ENCODE data around the gene PLAU. TPM values are rescaled to one million over a fixed set of nuclear protein-coding genes. Genes with fewer than 3 reads are reported as not detected.

Gene PLAU
- polyA plus RNA-seq, 2 of the 4 experiments (the other 2 are of a cell fraction): 75.8 to 82.6 TPM

- TF ChIP-seq TFCP2L1 (CRISPR knock-in tag; IDR thresholded peaks at IDR 0.05) (no peak), MAFK (IDR thresholded peaks at IDR 0.05; ENCODE audit: partially characterized antibody) (peak; percentile 51), HOXB13 (CRISPR knock-in tag; IDR thresholded peaks at IDR 0.05; ENCODE audit: low read depth) (no peak), HDAC2 (IDR thresholded peaks at IDR 0.05) (no peak), ZC3H11A (IDR thresholded peaks at IDR 0.05) (no peak), TP53 (CRISPR knock-in tag; IDR thresholded peaks at IDR 0.05) (no peak), RARB (CRISPR knock-in tag; IDR thresholded peaks at IDR 0.05) (no peak), RCOR1 (IDR thresholded peaks at IDR 0.05; ENCODE audit: low read depth, low read length) (no peak), JUNB (IDR thresholded peaks at IDR 0.05) (peak; percentile 68), CHD2 (IDR thresholded peaks at IDR 0.05; ENCODE audit: low read length, partially characterized antibody) (no peak), JUN (IDR thresholded peaks at IDR 0.05) (peak; percentile 46 to 87; a peak in 3 of 5 replicates), KDM1A (IDR thresholded peaks at IDR 0.05; ENCODE audit: low read depth) (no peak), POLR2A (IDR thresholded peaks at IDR 0.05; ENCODE audit: low read length) (no peak), HEYL (CRISPR knock-in tag; IDR thresholded peaks at IDR 0.05) (no peak), SMC3 (IDR thresholded peaks at IDR 0.05) (peak; percentile 33; the same call in 2 of the 3 replicates), HOXA7 (CRISPR knock-in tag; IDR thresholded peaks at IDR 0.05) (no peak), GATA3 (IDR thresholded peaks at IDR 0.05; ENCODE audit: borderline replicate concordance) (peak; percentile 89), EP300 (IDR thresholded peaks at IDR 0.05) (peak; percentile 67 to 83; a peak in 3 of 5 replicates), RAD21 (conservative IDR thresholded peaks at IDR 0.05 in 1 of 2, IDR thresholded peaks at IDR 0.05 in 1 of 2) (peak; percentile 40 to 41; a peak in 4 of 5 replicates), SREBF2 (IDR thresholded peaks at IDR 0.05) (no peak), FOSL2 (IDR thresholded peaks at IDR 0.05) (peak; percentile 66), FOSL2 (CRISPR knock-in tag; IDR thresholded peaks at IDR 0.05) (peak; percentile 89), EHF (CRISPR knock-in tag; IDR thresholded peaks at IDR 0.05) (no peak), REST (IDR thresholded peaks at IDR 0.05) (no peak), MYC (IDR thresholded peaks at IDR 0.05; ENCODE audit: borderline replicate concordance, low read length) (0 out of 2 replicates have a peak, but pooled peaks have one; percentile 16), CEBPB (IDR thresholded peaks at IDR 0.05) (no peak), ZSCAN20 (CRISPR knock-in tag; IDR thresholded peaks at IDR 0.05) (no peak), HMGXB4 (CRISPR knock-in tag; IDR thresholded peaks at IDR 0.05; ENCODE audit: borderline replicate concordance) (no peak), MAZ (IDR thresholded peaks at IDR 0.05; ENCODE audit: borderline replicate concordance, low read depth, low read length) (no peak), HOXB5 (CRISPR knock-in tag; IDR thresholded peaks at IDR 0.05) (no peak), CBX2 (IDR thresholded peaks at IDR 0.05; ENCODE audit: borderline replicate concordance, low read depth) (no peak), ZNF302 (CRISPR knock-in tag; IDR thresholded peaks at IDR 0.05) (no peak), CHD4 (IDR thresholded peaks at IDR 0.05; ENCODE audit: borderline replicate concordance) (no peak), ESRRA (IDR thresholded peaks at IDR 0.05; ENCODE audit: borderline replicate concordance, low read length) (no peak), FOSB (CRISPR knock-in tag; IDR thresholded peaks at IDR 0.05) (no peak), RFX5 (IDR thresholded peaks at IDR 0.05) (no peak)
- TF ChIP-seq, protein P1, sequence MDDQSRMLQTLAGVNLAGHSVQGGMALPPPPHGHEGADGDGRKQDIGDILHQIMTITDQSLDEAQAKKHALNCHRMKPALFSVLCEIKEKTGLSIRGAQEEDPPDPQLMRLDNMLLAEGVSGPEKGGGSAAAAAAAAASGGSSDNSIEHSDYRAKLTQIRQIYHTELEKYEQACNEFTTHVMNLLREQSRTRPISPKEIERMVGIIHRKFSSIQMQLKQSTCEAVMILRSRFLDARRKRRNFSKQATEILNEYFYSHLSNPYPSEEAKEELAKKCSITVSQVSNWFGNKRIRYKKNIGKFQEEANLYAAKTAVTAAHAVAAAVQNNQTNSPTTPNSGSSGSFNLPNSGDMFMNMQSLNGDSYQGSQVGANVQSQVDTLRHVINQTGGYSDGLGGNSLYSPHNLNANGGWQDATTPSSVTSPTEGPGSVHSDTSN (IDR thresholded peaks at IDR 0.05): 0 out of 2 replicates have a peak, but pooled peaks have one; percentile 55
- TF ChIP-seq, protein P2, sequence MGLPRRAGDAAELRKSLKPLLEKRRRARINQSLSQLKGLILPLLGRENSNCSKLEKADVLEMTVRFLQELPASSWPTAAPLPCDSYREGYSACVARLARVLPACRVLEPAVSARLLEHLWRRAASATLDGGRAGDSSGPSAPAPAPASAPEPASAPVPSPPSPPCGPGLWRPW (IDR thresholded peaks at IDR 0.05): no peak
- TF ChIP-seq, protein P3, sequence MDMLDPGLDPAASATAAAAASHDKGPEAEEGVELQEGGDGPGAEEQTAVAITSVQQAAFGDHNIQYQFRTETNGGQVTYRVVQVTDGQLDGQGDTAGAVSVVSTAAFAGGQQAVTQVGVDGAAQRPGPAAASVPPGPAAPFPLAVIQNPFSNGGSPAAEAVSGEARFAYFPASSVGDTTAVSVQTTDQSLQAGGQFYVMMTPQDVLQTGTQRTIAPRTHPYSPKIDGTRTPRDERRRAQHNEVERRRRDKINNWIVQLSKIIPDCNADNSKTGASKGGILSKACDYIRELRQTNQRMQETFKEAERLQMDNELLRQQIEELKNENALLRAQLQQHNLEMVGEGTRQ (IDR thresholded peaks at IDR 0.05): no peak
Measured at GRCh38 chr10:73887294-73888039, 23.5 kb upstream of the PLAU start (continued).

Measured in A549 (cell line).